Measurements from ENCODE around the gene NFIB. TPM values are rescaled to one million over a fixed set of nuclear protein-coding genes. Genes with fewer than 3 reads are reported as not detected.

NFIB gene
- total and polyA plus RNA-seq, 2 donors (not counting 3 experiments of a cell fraction or from before 2014, with no cell fraction given) = 26.4 to 174 TPM

DNA sequence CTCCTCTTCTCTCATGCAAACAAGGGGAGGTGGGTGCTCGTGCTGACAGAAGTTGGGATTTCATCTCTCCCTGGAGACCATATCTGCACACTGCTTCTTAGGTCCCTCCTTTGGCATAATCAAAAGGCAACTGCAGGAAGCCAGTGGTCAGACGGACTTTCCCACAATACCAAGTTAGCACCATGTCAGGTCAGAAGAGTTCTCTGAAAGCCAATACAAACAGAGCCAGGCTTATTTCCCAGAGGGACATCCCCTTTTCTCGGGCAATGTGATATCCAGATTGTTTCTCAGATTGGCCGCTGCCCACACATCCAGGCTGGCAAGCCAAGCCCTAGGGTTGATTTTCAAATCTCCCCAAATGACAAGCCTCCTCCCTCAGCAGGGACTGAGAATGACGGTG is 241.1 kb downstream of the NFIB start:
- Histone ChIP-seq H2AFZ (ENCODE audit: low read depth, low read length) (no peak overlapping the region), H3K4me3 (replicated peaks in 1 of 3; ENCODE audit: insufficient read depth in 1 of 3, low read depth in 1 of 3, low read length in 3 of 3) (no peak overlapping the region), H3K36me3 (ENCODE audit: control insufficient read depth in 2 of 2, extremely low read depth in 1 of 2, insufficient read depth in 2 of 2, low read length in 2 of 2) (no peaks in the 10 kb centered on the region), H4K20me1 (replicated peaks; ENCODE audit: control insufficient read depth, extremely low read depth, insufficient read depth, low read length) (no peaks in the 10 kb centered on the region), H3K9me3 (replicated peaks; ENCODE audit: control insufficient read depth, insufficient read depth, low read length) (no peaks in the 10 kb centered on the region), H3K9ac (replicated peaks; ENCODE audit: extremely low read depth, insufficient read depth, low read length) (no peak overlapping the region), H3K27ac (ENCODE audit: insufficient read depth, low read depth, low read length) (no peak overlapping the region), H3K9me1 (replicated peaks; ENCODE audit: control insufficient read depth, extremely low read depth, insufficient read depth, low read length) (no peaks in the 10 kb centered on the region), H3K79me2 (ENCODE audit: control insufficient read depth, insufficient read depth, low read length) (no peaks in the 10 kb centered on the region), H3K4me1 (ENCODE audit: control insufficient read depth, extremely low read depth, insufficient read depth, low read length) (no peaks in the 10 kb centered on the region), H3K4me2 (ENCODE audit: insufficient read depth, low read length) (no peak overlapping the region), H3K27me3 (ENCODE audit: control insufficient read depth in 2 of 2, insufficient read depth in 2 of 2, low read length in 2 of 2) (no peaks in the 10 kb centered on the region)
- TF ChIP-seq POLR2A (IDR thresholded peaks at IDR 0.05; ENCODE audit: low read depth, low read length) (no peak), GATA2 (IDR thresholded peaks at IDR 0.05; ENCODE audit: insufficient read depth, insufficient read length, low read depth, low read length) (no peak), JUN (IDR thresholded peaks at IDR 0.05; ENCODE audit: borderline replicate concordance, insufficient read depth, insufficient read length, low read depth) (no peak), FOS (IDR thresholded peaks at IDR 0.05; ENCODE audit: borderline replicate concordance, insufficient read depth, low read length) (no peak), MYC (IDR thresholded peaks at IDR 0.05; ENCODE audit: low read depth, low read length) (no peak), POLR2AphosphoS5 (IDR thresholded peaks at IDR 0.05; ENCODE audit: insufficient read depth, low read depth, low read length) (no peak)
- TF ChIP-seq, protein P1, sequence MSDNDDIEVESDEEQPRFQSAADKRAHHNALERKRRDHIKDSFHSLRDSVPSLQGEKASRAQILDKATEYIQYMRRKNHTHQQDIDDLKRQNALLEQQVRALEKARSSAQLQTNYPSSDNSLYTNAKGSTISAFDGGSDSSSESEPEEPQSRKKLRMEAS (IDR thresholded peaks at IDR 0.05; ENCODE audit: insufficient read depth, insufficient read length) = no peak
- dilution Hi-C loops (cut with MboI; ENCODE audit: extremely low pct_ligation_motif_present, low sequenced_read_pairs) = no loop called here
- FAIRE-seq (no peak), DNase-seq (ENCODE audit: low read depth, low spot score) (no peak)
- intact Hi-C loops (cut with micrococcal nuclease) = no loop called here
- POLR2A ChIA-PET = no interaction called here
- no TSS peak for BruUV-seq (replicated peaks)
- CTCF ChIA-PET = no interaction called here

DNA sequence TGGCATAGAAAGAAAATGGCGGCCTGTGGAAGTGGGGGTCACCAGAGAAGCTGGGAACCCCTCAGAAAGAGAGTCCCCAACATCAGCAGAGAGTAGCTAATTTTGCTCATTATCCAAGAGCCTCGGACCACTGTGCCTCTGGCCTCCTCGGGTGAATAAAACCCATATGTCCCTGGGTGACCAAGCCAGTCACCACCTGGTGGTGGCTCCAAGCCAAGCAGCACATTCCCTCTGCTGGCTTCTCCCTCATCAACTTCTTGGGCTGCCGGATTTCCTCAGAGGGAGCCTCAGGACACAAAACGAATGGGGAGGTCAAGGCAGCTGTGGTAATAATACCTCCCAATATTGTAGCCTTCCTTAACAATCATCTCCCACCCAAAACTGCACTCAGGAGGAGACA is 242.5 kb downstream of the NFIB start:
- intact Hi-C loops (cut with micrococcal nuclease) = no loop called here
- CTCF ChIA-PET = interaction anchor here (1.0 kb wide), 1 partner anchor 643 kb away, joined by 6 read pairs; no protein-coding TSS in a partner anchor

More for the DNA sequence above, 242.5 kb downstream of the NFIB start:
- no peak for DNase-seq (ENCODE audit: low read depth, low spot score)
- POLR2A ChIA-PET = no interaction called here
- FAIRE-seq = no peak
- Histone ChIP-seq H2AFZ (ENCODE audit: low read depth, low read length) (no peak overlapping the region), H3K4me3 (replicated peaks in 1 of 3; ENCODE audit: insufficient read depth in 1 of 3, low read depth in 1 of 3, low read length in 3 of 3) (no peak overlapping the region), H3K9me3 (replicated peaks; ENCODE audit: control insufficient read depth, insufficient read depth, low read length) (no peaks in the 10 kb centered on the region), H3K27ac (ENCODE audit: insufficient read depth, low read depth, low read length) (no peak overlapping the region), H4K20me1 (replicated peaks; ENCODE audit: control insufficient read depth, extremely low read depth, insufficient read depth, low read length) (no peaks in the 10 kb centered on the region), H3K79me2 (ENCODE audit: control insufficient read depth, insufficient read depth, low read length) (no peaks in the 10 kb centered on the region), H3K9ac (replicated peaks; ENCODE audit: extremely low read depth, insufficient read depth, low read length) (no peak overlapping the region), H3K27me3 (ENCODE audit: control insufficient read depth in 2 of 2, insufficient read depth in 2 of 2, low read length in 2 of 2) (no peaks in the 10 kb centered on the region), H3K36me3 (ENCODE audit: control insufficient read depth in 2 of 2, extremely low read depth in 1 of 2, insufficient read depth in 2 of 2, low read length in 2 of 2) (no peaks in the 10 kb centered on the region), H3K4me2 (ENCODE audit: insufficient read depth, low read length) (no peak overlapping the region), H3K4me1 (ENCODE audit: control insufficient read depth, extremely low read depth, insufficient read depth, low read length) (no peaks in the 10 kb centered on the region), H3K9me1 (replicated peaks; ENCODE audit: control insufficient read depth, extremely low read depth, insufficient read depth, low read length) (no peaks in the 10 kb centered on the region)
- BruUV-seq (replicated peaks) = no TSS peak
- dilution Hi-C loops (cut with MboI; ENCODE audit: extremely low pct_ligation_motif_present, low sequenced_read_pairs) = no loop called here
- no peak for TF ChIP-seq MYC (IDR thresholded peaks at IDR 0.05; ENCODE audit: low read depth, low read length)
- TF ChIP-seq, protein P1 (IDR thresholded peaks at IDR 0.05; ENCODE audit: insufficient read depth, insufficient read length) = no peak
- no peak for TF ChIP-seq JUN (IDR thresholded peaks at IDR 0.05; ENCODE audit: borderline replicate concordance, insufficient read depth, insufficient read length, low read depth)
- TF ChIP-seq, protein P2, sequence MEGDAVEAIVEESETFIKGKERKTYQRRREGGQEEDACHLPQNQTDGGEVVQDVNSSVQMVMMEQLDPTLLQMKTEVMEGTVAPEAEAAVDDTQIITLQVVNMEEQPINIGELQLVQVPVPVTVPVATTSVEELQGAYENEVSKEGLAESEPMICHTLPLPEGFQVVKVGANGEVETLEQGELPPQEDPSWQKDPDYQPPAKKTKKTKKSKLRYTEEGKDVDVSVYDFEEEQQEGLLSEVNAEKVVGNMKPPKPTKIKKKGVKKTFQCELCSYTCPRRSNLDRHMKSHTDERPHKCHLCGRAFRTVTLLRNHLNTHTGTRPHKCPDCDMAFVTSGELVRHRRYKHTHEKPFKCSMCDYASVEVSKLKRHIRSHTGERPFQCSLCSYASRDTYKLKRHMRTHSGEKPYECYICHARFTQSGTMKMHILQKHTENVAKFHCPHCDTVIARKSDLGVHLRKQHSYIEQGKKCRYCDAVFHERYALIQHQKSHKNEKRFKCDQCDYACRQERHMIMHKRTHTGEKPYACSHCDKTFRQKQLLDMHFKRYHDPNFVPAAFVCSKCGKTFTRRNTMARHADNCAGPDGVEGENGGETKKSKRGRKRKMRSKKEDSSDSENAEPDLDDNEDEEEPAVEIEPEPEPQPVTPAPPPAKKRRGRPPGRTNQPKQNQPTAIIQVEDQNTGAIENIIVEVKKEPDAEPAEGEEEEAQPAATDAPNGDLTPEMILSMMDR (IDR thresholded peaks at IDR 0.05; ENCODE audit: extremely low read depth in 1 of 2, insufficient read depth in 1 of 2, low read depth in 1 of 2, low read length in 2 of 2) = peak in 1 of 2 donors; percentile 1
- TF ChIP-seq POLR2AphosphoS5 (IDR thresholded peaks at IDR 0.05; ENCODE audit: insufficient read depth, low read depth, low read length) = no peak

Data from endothelial cell of umbilical vein (primary cell).